NCI-H1436 treated with DMSO at 0.1 percent for 48 hours (cell line): ENCODE measurements around the gene KAT6B.
"Not testable (repeated sequence)": the region's sequence is repeated elsewhere in the genome, so short reads cannot be mapped to it uniquely, and the experiment has no call there.

Experiments used
- DNase-seq: peaks from one replicate; lab custom pipeline; 2025; lab: John Stamatoyannopoulos, UW

Gene KAT6B

DNA sequence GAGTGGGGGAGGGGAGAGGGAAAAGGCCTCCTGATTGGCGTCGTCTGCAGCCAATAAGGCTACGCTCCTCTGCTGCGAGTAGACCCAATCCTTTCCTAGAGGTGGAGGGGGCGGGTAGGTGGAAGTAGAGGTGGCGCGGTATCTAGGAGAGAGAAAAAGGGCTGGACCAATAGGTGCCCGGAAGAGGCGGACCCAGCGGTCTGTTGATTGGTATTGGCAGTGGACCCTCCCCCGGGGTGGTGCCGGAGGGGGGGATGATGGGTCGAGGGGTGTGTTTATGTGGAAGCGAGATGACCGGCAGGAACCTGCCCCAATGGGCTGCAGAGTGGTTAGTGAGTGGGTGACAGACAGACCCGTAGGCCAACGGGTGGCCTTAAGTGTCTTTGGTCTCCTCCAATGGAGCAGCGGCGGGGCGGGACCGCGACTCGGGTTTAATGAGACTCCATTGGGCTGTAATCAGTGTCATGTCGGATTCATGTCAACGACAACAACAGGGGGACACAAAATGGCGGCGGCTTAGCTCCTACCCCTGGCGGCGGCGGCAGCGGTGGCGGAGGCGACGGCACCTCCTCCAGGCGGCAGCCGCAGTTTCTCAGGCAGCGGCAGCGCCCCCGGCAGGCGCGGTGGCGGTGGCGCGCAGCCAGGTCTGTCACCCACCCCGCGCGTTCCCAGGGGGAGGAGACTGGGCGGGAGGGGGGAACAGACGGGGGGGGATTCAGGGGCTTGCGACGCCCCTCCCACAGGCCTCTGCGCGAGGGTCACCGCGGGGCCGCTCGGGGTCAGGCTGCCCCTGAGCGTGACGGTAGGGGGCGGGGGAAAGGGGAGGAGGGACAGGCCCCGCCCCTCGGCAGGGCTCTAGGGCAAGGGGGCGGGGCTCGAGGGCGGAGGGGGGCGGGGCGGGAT, at the start of gene KAT6B:
KAT6B (plus strand) TSS at position 459 of the 903 bp plus-strand sequence. CDS start 16,258 bp downstream, outside the sequence.
- peak; percentile 99 for DNase-seq

DNA sequence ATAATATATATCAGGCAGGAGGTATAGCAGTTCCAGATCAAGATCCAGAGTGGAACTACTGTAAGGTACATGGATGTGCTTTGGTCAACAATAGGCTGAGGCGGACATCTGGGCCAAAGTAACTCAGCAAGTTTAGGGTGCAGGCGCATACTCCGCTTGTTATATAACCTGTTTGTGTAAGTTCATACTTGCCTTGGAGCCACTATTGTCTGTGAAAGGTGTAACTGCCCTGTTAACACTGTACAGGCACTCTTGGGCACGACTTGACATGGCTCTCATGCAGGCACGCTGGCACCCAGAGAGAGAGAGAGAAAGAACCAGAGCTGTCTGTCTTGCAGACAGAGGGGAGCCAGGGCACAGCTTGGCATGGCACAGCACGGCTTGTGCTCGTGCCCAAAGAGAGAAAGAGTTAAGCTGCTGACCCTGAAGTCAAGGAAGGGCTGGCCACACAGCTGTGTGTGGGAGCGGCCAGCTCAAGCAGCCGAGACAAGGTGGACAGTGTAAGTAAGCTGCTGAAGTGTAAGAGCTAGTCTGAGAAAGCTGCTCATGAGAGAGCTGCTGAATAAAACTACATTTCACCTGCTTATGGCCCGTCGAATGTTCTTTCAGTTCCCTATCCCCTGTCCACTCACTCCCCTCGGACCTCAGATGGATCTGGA, 47.8 kb upstream of the KAT6B start:
- DNase-seq, result no peak

DNA sequence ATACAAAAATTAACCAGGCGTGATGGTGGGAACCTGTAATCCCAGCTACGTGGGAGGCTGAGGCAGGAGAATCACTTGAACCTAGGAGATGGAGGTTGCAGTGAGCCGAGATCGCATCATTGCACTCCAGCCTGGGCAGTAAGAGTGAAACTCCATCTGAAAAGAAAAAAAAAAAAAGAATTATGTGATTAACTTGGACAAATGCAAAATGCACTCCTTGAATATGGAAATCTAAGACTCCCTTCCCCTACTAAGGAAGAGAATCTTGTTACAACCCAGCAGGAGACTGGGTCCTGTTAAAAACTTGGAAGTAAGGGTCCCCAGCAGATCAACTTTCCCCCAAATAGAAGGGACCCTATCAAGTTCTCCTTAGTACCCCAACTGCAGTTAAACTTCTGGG, 44.5 kb upstream of the KAT6B start:
- not testable (repeated sequence) for DNase-seq

DNA sequence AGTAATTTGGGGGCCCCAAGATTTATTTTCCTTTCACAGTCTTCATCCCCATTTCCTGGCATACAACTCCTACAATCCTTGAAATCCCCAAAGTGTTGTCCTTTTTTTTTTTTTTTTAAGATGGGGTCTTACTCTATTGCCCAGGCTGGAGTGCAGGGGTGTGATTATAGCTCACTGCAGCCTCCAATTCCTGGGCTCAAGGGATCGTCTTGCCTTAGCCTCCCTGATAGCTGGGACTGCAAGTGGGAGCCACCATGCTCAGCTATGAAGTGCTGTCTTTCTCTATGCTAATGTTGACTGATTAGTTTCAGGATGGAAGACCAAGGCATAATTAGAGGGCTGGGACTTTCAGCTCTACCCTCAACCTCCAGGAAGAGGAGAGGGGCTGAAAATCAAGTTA, 41.9 kb upstream of the KAT6B start:
- no peak for DNase-seq

DNA sequence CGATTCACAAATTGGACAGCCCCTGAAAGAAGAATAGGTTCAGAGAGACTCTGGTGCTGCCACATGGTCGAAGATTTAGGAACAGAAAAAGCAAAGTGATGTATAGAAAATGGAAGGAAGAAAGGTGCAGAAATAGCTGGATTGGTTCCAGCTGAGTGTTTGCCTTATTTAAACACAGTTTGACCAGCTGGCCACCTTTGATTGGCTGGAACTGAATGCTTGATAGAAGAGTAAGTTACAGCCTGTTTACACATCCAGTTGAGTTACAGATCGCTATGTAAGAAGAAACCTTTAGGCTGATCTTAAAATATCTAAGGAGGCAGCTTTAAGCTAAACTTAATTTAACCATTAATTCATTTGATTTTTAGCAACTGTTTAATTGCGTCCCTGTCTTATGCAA, 40.3 kb upstream of the KAT6B start:
- DNase-seq, result no peak

DNA sequence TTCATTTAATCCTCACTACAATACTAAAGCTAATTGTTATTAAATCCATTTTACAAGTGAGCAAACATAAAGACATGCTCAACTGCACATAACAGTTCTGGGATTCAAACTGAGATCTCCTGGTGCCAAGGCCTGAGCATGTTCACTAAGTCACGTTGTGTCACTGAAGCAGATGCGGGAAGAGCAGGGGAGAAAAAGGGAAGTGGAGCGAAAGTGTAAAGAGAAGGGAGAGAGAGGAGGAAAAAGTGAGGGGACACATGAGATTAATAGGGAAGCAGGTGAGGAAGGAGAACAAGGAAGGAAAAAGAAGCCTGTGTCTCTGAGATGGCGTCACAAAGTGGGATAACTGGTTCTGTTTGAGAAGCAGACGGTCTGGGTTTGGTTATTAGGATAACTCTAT, 38.9 kb upstream of the KAT6B start:
- DNase-seq, result no peak

DNA sequence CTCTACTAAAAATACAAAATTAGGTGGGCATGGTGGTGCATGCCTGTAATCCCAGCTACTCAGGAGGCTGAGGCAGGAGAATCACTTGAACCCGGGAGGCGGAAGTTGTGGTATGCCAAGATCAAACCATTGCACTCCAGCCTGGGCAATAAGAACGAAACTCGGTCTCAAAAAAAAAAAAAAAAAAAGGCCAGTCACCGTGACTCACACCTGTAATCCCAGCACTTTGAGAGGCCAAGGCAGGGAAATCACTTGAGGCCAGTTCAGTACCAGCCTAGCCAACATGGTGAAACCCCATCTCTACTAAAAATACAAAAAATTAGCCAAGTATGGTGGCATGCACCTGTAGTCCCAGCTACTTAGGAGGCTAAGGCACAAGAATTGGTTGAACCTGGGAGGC, 34.4 kb upstream of the KAT6B start:
- DNase-seq, result not testable (repeated sequence)

DNA sequence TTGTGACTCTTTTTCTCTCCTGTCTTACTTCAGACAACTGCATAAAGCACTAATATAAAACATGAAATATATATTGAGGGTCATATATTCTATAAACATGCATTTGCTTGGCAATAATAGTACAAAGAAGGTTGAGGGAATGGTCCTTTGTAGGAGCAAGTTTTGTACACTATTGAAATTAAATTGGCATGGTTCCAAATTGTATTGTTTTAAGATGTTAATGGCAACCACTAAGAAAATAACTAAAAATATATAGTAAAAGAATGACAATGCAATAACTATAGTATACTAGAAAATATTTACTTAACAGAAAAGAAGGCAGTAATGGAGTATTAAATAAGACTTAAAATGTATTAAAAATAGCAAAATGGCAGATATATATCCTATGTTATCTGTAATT, 33.7 kb upstream of the KAT6B start:
- DNase-seq, result no peak

DNA sequence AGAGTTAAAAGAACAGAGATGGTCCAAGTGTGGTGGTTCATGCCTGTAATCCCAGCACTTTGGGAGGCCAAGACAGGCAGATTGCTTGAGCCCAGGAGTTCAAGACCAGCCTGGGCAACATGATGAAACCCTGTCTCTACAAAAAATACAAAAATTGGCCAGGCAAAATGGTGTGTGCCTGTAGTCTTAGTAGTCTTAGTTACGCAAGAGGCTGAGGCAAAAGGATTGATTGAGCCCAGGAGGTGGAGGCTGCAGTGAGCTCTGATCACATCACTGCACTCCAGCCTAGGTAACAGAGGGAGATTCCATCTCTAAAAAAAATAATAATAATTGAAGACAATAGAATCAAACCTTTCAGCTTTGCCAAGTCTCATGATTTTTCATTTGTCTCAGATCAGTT, 33.2 kb upstream of the KAT6B start:
- not testable (repeated sequence) for DNase-seq

DNA sequence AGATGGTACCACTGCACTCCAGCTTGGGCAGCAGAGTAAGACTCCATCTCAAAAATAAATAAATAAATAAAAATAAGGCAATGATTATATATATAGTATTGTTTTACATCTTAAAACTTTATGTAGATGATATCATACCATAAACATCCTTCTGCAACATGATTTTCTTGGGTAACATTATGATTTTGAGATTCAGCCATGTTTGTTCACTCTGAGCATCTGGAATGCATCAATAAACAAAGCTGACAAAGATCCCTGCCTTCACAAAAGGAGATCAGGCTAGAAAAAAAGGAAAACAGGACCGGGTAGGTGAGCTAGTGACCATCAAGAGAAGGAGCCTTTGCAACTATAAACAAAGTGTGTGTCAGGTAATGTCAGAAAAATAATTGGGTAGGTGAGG, 31.9 kb upstream of the KAT6B start:
- DNase-seq, result no peak

DNA sequence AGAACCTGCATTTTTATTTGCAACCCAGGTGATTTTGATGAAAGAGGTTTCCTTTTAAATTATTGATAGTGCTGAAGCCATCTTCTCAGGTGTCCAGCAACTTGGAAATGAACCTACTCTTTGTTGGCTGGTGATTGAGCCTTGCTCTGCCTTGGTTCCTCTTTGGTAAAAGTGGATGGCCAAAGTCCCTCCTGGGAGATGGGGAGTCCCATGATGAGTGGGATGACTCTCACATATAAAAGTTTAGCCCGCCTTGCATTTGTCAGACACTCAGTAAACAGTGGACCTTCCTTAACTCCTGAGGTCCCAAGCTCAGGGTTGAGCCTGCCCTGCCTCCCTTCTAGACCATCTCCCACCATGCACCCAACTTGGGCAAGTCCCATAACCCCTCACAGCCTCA, 28.9 kb upstream of the KAT6B start:
- no peak for DNase-seq

DNA sequence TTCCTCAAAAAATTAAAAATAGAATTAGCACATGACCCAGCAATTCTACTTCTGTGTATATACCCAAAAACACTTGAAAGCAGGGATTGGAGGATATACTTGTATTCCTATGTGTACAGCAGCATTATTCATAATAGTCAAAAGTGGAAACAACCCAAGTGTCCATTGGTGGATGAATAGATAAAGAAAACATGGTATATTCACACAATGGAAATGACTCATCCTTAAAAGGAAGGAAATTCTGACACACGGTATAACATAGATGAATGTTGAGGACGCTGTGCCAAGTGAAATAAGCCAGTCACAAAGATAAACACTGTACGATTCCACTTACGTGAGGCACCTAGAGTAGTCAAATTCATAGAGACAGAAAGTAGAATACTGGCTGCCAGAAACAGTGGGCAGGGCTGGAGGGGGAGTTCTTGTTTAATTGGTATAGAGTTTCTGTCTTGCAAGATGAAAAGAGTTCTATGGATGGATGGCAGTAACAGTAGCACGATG, 26.6 kb upstream of the KAT6B start:
- DNase-seq, result no peak

DNA sequence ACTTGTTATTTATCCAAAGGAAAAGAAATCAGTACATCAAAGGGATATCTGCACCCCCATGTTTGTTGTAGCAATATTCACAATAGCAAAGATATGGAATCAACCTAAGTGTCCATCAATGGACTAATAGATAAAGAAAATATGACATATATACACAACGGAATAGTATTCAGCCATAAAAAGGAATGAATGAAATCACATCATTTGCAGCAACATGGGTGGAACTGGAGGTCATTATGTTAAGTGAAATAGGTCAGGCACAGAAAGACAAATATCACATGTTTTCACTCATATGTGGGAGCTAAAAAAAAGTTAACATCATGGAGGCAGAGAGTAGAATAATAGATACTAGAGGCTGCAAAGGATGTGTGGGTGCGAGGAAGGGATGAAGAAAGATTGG, 25.0 kb upstream of the KAT6B start:
- DNase-seq, result no peak

DNA sequence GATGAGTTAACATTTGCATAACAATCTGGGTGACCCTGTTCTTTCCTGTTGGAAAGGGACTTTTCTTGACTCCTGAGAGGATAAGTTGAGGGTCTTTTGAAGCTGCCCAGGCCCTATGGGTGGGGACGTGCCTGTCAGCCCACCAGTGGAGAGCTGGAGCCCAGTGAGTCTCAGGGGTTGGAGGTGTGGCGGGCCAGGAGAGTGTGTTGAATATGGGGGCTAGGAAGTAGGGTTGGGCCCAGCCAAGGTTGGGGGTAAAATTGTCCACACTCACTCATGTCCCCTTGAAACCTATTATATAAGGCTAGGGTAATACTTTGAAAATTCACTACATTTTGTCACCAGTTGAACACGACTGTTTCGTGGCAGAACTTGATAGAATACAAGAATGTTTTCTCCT, 17.9 kb upstream of the KAT6B start:
- DNase-seq, result no peak

DNA sequence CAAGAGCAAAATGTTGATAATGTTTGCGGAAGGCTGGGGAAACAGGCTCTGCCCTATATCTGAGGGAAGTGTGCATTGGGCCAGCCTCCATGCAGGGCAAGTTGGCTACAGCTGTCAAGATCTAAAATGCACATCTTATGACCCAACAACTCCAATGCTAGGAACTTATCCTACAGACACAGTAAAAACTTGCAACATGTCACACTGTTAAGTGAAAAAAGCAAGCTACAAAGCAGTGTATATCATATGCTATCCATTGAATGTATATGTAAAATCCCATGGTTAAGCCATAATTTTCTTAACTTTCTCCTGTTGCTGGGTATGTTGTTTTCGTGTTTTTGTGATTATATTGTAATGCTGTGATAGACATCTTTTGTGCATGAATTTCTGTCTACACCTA, 16.3 kb upstream of the KAT6B start:
- DNase-seq, result no peak

DNA sequence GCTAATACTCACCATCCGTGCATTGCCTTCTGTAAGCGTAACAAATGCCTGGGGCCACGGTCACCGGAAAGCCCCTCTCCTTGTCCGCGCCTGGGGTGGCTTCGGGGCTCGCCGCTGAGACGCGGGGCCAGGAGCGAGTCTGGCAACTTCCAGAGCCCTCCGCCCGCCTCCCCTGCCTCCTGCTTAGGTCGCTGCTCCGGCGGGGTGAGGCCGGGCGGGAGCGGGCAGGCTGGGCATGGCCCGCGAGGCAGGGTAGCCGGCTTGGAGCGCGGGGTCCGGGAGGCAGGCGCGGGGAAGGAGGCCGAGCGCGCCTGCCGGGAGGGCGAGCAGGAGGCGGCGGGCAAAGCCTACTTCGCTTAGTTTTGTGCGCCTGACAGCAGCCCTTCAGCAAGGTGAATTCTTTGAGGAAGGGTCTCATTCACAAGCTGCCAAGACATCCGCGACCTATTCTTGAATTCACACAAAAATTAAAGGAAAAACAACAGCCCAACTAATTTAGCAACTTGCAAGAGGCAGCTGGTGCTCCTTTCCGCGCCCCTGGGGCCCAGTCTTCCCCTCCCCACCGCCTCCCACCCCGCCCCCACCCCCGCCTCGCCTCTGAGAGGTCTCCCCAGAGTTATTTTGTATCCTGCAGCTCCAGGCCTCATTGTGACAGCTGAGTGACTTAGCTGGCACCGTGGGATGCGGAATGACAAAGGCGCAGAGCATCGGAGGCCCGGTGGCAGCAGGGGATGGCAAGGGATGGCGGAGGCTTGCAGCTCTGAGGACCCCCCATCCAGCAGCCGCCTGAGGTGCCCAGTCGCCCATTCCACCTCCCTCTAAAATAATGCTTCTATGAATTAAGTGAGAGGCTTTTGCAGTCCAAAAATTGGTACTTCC, 12.8 kb upstream of the KAT6B start:
- no peak for DNase-seq

DNA sequence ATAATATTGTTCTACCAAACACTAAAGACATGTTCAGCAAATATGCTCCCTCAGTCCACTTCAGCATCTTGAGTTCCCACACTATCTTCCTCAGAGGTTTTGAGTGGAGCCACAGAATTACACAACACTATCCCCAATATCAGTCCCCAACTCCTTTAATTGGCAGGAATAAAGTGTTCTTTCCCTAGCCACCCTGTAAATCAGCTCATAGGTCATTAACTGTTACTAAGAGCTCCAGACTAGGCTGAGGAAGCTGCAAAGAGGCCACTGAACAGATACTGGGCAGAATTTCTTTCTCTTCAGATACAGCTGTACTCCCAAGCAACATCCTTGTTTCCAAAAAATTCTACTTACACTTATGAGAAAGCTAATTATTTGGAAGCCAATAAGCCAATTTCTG, 11.6 kb upstream of the KAT6B start:
- no peak for DNase-seq

DNA sequence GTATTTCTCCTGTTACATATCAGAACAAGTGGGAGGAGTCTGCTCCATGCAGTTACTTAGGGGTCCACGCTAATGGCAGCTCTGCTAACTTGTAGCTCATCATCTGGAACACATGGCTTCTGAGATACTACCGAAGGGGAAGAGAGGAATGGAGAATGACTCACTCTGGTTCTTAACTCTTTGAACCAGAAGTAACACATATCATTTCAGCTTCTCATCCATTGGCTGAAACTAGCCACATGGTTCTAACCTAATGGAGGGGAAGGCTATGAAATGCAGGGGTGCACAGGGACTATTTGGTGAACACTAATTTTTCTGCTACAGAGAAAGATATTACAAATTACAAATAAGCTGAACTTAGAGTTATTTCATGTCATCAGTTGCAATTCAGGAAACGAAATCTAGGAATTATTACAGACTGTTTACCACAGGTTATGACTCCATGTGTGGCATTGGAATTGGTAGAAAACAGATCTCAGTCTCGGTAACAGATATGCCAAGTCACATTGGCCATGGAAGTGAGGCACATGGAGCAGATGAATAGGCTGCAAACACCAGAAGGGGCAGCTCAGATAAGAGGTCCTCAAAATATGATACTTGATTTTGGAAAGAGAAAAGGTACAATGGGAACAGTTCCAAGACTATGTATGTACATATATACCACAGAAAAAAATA, 9.4 kb upstream of the KAT6B start:
- DNase-seq, result no peak

DNA sequence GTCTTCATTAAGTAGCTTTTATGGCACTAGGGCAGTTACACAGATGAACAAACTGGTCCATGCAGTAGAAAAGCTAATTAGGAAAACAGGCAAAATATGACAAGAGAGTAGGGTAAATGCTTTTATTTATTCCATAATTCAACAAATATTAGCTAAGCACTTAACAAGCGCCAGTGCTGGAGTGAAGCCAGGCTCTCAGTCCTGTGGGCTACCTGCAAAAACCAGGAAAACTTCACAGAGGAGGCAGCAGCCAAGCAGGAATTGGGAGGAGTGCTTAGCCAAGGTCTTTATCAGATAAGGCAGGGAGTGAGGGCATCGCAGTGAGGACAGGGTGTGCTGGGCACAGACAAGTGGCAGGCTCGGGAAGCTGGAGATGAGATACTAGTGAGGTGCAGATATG, 4.9 kb upstream of the KAT6B start:
- DNase-seq, result no peak

DNA sequence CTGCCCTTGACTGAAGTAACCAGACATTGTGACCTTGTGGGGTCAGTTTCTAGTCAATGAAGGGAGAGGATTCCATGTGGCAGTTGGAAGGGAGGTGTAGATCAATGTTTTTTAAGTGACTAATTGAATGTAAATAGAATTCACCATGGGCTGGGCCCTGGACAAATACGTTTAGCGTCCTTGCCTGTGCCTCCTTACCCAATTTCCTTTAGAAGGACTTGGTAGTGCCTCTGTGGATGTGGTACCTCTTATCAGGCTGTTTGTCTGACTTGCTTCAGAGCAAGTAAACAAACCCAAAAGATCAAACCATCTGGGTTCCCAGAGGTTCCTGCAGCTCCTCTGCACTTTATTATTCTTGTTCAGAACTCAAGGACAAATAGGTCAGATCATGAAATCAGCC, 4.3 kb upstream of the KAT6B start:
- DNase-seq, result no peak

DNA sequence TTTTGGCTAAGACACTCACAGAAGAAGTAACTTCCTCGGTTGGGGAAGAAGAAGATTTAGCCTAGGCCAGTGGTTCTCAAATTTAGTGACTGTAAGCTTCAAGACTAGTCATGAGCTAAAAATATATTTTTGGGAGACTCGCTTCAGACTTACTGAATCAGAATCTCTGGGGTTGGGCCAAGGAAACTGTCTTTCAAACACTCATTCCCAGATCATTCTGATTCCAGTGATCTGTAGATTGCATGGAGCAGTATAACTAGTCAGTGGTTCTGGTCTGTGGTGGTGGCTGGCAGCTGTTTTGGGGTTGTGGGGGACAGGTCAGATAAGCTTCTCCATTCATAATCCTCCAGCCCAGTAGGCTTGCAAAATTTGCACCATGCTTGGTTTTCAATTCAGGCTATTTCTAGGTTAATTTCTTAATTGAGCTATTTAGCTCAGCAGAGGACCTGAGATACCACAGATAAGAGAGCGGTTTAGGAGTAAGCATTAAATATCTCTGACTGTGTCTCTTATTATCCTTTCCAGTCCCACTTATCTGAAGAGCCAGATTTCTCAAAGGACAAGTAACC, 3.8 kb upstream of the KAT6B start:
- DNase-seq, result no peak
